GM03348 (cell line): ENCODE data around the gene EMX1.

ENCODE experiments used
- DNase-seq: peaks from one replicate; pipeline ENCODE4 v3.0.0; 2012; ENCODE audit warnings: low spot score

EMX1 gene

DNA sequence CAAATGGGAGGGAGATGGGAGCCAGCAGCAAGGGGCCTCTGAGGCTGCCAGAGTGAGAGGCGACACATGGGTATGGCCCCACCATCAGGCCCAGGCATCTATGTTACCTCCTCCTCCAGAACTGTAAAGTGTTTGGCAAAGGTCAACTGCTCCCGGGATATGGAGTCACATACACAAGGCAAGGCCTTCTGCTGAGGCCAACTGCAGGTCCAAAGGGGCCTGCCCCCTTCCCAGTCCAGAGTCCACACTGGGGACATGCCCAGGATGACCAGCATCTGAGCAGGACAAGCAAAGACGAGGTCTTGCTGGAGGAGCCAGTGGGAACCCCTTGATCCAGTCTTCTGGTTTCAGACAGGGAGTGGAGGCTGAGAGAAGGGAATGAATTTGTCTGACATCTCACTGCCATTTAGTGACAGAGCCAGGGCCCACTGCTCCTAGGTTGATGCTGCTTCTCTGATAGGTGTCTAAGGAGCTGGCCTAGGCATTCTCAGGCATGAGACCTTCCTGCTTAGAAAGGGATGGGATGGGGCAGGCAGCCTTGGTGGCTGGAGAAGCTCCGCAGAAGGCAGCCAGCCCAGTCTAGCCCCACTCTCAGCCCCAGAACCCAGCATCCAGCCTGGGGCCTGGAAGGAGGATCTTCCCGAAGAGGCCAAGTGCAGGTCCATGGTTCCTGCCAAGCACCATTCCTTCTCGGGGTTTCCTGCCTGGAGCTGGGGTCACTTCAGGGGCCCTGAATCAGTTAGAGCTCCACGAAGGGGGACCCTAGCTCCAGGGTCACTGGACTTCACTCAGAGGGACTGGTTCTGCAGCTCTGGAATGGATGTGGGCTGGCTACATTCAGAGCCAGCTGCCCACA, 26.4 kb downstream of the EMX1 start:
- DNase-seq = no peak

- DNase-seq = no peak
These were observed 27.6 kb downstream of the EMX1 start for GRCh38 chr2:72944804-72945449.

- DNase-seq = no peak
These were observed 28.2 kb downstream of the EMX1 start for GRCh38 chr2:72945450-72946019.

GRCh38 chr2:72946466-72946865, 29.1 kb downstream of the EMX1 start:
- DNase-seq = no peak

DNA sequence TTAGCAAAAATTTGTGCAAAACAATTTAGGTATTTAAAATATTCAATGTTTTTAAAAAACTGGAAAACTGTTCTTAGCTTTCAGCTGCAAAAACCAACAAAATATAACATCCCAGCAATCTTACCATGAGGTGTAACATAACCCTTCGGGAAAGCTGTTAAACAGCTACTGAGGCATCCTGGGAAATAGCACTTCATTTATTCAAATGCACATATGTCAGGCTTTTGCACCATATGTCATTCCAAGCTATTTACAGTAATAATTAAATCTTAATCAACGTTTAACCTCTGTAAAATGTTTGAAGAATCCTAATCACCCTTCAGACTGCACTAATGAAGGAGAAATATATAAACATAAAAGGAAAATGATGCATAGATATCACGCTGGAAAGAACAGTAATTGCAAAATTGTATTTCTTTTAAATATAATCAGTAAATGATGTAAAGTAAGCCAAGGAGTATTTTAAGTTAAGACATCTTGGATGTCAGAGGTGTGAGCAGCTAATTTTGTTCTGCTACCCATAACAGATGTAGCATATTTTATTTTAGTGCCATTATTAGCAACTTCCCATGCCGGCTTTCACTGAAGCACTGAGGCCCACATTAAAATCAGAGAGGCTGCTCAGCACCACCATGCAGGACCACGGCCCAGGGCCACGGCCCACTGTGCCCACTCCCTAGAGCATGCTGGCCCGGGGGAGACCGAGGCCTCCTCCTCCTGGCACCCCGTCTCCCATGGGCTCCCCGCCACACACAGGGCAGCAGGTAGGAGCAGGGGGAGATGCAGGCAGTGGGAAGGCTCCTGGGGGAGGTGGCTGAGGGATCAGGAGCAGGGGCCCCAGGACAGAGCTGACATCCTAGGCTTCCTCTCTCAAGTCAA, 30.9 kb downstream of the EMX1 start:
- DNase-seq = no peak

- DNase-seq = no peak
These were observed 31.7 kb downstream of the EMX1 start for GRCh38 chr2:72949045-72949444.

- no peak for DNase-seq
These were observed 32.3 kb downstream of the EMX1 start for GRCh38 chr2:72949642-72950041.

DNA sequence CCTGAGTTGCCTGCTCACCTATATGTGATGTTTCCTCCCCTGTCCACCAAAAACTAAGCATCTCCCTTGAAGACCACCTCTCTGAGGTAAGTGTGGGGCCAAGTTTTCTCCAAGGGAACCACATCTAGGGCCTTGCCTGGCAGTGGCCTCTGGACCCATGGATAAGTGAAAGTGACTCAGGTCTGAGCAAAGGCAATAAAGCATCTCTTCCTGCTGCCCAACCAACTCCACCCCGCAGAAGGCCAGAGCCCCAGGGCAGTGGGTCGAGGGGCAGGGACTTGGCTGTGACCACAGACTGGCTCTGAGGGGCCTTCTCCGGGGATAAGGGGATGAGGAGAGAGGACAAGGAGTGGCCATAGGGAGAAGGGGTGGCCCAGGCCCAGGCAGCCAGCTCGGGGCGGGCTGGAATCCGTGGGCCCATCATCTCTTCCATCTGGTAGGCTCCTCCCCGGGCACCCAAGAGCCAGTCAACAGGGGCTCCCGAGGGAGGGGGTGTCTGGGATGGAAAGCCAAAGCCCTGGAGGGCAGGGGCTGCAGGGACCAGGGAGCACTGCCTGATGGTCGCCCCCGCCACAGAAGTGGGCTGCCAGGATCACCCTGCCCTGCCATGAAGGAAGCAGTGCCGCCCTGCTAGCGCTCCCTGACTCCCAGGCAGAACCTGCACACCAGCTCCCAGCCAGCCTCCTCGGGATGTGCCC, 33.4 kb downstream of the EMX1 start:
- no peak for DNase-seq

GRCh38 chr2:72951303-72952095, 34.2 kb downstream of the EMX1 start:
- DNase-seq = no peak

- DNase-seq = no peak
These were observed 34.9 kb downstream of the EMX1 start for GRCh38 chr2:72952110-72952823.

GRCh38 chr2:72952961-72953360, 35.6 kb downstream of the EMX1 start:
- DNase-seq = no peak

DNA sequence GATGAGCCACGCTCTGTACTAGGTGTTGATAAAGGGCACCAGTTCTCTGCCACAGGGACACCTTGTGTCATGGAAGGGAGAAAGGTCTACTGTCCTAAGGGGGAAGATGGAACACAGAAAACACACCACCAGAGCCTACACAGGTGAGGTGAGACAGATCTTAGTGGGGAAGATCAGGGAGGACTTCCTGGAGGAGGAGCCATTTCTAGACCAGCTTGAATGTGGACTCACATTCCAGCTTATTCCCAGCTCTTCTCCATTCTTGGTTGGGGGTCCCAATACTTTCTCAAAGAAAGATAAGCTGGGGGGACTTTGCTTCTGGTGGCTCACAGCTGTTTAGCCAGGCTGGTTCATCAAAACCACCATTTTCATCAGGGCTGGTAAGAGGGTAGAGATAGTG, 36.2 kb downstream of the EMX1 start:
- DNase-seq = no peak

DNA sequence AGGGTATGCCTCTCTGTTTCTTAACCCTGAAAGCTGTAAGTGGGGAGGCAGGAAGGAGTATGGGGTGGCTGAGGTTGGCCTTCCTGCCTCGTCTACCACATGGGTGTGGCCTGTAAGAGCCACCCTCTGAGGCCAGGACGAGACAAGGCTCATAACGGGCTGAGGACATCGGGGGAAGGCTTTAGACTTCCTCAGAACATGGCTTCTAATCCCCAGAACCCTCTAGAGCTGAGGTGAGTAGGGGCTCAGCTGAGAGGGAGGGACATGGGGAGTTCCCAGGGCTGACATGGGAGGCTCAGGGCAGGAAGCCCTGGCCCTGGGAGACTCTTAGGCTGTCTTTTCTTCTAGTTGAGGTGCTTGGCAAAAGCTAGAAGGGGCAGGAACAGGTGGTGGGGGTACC, 36.7 kb downstream of the EMX1 start:
- DNase-seq = no peak

DNA sequence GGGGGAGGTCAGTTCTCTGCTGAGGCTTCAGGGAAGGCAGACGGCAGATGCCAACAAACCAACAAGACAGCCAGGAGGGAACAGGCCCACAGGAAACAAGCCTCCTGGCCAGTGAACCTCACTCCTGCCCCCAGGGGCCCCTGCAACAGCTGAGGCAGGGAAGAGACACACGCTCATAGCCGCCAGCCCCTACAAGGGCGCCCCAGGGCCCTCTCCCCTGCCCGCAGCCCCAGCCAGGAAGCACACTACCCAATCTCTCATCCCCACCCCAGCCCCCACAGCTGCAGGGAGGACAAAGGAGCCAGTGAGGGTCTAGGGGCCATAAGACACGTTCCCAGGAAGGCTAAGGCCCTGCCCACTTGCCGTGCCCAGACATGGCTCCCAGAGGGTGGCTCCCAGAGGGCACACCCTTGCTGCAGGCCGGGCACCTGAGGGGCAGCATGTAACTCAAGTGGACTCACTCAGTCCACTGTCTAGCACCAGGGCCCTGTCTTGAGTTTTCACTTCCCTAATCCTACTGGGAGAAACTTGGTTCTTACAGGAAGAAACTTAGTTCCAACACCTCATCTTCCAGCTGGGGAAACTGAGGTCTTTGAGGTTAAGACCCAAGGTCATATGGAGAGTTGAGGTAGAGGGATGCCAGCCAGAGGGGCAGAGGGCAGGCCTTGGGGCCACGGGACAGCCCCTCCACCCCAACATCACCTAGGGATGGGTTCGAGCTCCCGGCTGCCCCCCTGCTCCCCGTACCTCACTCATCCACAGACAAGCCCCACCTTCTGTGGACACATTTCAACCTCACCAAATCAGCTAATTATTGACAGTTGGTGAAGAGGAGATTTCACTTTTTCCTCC, 37.3 kb downstream of the EMX1 start:
- DNase-seq = no peak

DNA sequence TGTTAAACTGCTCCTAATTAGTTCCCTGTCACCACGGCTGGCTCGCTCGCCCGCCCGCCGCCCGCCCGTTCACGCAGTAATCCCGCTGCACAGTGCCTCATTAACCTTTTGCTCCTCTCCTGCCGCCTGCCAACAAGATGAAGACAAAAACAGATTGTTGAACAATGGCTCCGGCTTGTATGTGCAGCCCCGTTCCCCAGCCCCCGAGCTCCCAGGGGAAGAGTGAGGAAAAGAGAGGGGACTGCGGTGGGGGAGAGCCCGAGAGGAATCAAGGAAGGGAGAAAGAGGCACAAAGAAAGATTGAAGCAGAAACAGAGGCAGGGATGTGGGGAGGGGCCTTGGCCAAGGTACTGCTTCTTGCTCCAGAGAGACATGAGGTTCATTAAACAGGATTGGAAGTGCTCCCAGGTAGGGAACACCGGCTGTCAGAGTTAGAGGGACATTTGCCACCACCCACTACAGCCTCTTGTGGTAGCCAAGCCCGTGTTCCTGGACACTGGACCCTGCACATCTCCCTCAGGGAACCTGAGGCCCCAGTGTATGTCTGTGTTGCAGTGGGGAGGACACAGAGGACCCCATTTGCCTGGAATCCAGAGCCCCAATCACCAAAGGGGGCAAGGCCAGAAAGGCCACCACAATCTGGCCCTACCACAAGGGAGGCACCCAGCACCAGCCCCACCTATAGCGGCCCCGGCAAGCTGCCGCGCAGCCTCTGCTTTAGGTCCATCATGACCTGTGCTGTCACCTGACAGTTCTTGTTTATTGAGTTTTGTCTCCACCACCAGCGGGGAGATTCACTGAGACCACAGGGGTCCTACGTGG, 38.1 kb downstream of the EMX1 start:
- DNase-seq = no peak

DNA sequence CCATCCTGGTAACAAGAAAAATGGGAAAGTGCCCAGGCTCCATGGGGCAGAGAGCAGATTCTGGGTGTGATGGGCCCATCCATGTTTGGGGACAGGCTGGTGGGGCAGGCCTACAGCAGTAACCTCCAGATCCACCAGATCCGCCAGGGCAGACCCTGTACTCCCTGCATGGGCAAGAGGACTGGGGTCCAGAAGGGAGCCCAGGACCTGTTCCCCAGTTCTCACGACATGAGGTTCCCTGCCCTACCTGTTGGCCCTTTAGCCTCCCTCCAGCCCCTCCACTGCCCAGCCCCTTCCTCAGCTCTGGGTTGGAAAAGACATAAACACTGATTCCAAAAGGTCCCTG, 38.7 kb downstream of the EMX1 start:
- DNase-seq = no peak

- DNase-seq = no peak
These were observed 39.6 kb downstream of the EMX1 start for GRCh38 chr2:72956936-72957335.
